Esophagus squamous epithelium (tissue), 4 donors: ENCODE results near the gene P3H2.

Experiments used
- CTCF ChIP-seq, 6 experiments: fragments of 450-650 bp in 4 of 6; fragments of 200-600 bp in 2 of 6; sonication (generic) in 2 of 6; IDR thresholded peaks; one replicate each; pipeline ENCODE4 v1.5.1; 2016 to 2019; ENCODE audit warnings: antibody characterized with exemption in 6 of 6, mild to moderate bottlenecking in 4 of 6, moderate library complexity in 4 of 6
- POLR2A ChIP-seq, 4 donors: fragments of 450-650 bp; IDR thresholded peaks; one replicate each; pipeline ENCODE4 v1.6.1; 2017; ENCODE audit warnings: antibody characterized with exemption in 4 of 4, mild to moderate bottlenecking in 4 of 4, moderate library complexity in 3 of 4

DNA sequence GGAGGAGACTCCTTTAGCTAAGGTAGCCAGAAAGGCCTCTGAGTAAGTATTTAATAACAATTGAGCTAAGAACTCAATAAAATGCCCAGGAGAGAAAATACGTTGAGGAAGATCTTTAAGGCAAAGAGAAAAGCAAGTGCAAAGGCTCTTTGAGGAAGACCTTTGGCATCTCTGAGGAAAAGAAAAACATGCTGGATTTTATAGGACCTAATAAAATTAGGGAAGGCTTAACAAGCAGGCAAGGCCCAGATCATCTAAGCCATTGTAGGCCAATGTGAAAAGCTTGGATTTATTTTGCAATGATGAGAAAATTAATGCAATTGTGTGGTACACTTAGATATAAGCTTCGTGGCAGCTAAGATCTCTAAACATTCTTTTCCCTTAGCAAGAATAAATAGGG lies 75.7 kb downstream of the P3H2 start:
- TF ChIP-seq CTCF (IDR thresholded peaks at IDR 0.05) (no peak), POLR2A (IDR thresholded peaks at IDR 0.05) (no peak)
